Subcutaneous adipose tissue (tissue), 4 donors: ENCODE results near the gene CEP63. TPM values are rescaled to one million over a fixed set of nuclear protein-coding genes. Genes with fewer than 3 reads are reported as not detected.

Source experiments
- CTCF ChIP-seq: fragments of 450-650 bp; IDR thresholded peaks from one replicate; pipeline ENCODE4 v1.5.1; 2016; ENCODE audit warnings: low read depth, mild to moderate bottlenecking, control low read depth, antibody characterized with exemption, moderate library complexity
- total RNA-seq, 4 donors: library from RNA; depleted of rRNA; stranded (reverse); fragments of >200 nt; gene quantifications; one replicate each; pipeline ENCODE4 v1.1.0, GENCODE V29; 2016

The CEP63 gene
- total RNA-seq, 4 donors from 2014 or later = 19.9 to 39.2 (median 34.7) TPM

- no peak for TF ChIP-seq CTCF
Measured at GRCh38 chr3:134568790-134569189, 82.9 kb downstream of the CEP63 start.

GRCh38 chr3:134576426-134576825, 90.6 kb downstream of the CEP63 start:
- no peak for TF ChIP-seq CTCF

- TF ChIP-seq CTCF = no peak
Measured at GRCh38 chr3:134576831-134577230, 91.0 kb downstream of the CEP63 start.

GRCh38 chr3:134579141-134579665, 93.3 kb downstream of the CEP63 start:
- TF ChIP-seq CTCF = no peak

- no peak for TF ChIP-seq CTCF
Measured at GRCh38 chr3:134590766-134591165, 104.9 kb downstream of the CEP63 start.

- no peak for TF ChIP-seq CTCF
Measured at GRCh38 chr3:134592806-134593205, 106.9 kb downstream of the CEP63 start.

GRCh38 chr3:134594331-134594741, 108.5 kb downstream of the CEP63 start:
- no peak for TF ChIP-seq CTCF
